ENCODE measurements around the gene COL6A3. TPM values are rescaled to one million over a fixed set of nuclear protein-coding genes. Genes with fewer than 3 reads are reported as not detected.
A peak's percentile ranks its signal among the peaks of the same experiment; 100 is the strongest.

COL6A3 gene
- total RNA-seq, 1 experiment from 2014 or later, result 0.05 TPM

DNA sequence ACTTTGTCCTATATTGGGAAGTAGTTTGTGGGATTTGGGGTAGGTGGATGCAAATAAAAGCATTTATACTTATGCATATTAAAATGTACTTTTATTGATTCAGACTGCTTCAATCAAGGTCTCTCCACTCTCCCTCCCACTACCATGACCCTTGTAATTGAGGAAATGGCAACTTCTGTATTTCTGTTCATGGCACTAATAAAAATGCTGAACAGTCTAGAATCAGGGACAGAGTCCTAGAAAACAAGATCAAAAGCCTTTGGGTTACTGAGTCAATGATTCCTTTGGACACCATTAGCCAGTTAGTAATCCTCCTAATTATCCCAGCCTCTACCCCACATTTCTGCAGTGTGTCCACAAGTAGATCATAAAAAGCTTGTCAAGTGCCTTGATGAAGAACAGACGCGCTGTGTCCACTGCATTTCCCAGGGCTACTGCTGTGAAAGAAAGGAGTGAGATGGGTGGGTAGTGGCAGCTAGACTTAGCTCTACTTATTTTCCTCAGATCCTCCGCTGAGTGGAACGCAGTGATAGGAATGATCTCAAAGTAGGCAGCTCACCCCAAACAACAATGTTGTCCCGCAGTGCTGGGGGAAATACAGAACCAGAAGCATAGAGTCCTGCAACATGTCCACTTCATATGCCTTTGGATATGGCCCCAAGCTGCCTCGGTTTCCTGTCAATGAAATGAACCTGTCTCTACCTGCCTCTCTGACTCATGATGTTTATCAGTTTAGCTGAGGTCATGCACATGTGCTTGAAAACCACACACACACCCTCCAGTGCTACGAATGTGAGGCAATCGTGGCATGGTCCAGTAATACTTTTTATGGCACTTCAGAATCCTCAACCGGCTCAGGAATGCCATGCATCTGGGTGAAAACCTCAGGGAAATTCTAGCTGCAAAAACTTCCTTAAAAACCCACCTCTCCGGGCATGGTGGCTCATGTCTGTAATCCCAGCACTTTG is 115.5 kb downstream of the COL6A3 start:
- in situ Hi-C loops (cut with HindIII; ENCODE audit: low pct_unique_long_range_greater_than_20kb, low sequenced_read_pairs), result no loop called here
- DNase-seq (ENCODE audit: low read depth, low spot score), result no peak

DNA sequence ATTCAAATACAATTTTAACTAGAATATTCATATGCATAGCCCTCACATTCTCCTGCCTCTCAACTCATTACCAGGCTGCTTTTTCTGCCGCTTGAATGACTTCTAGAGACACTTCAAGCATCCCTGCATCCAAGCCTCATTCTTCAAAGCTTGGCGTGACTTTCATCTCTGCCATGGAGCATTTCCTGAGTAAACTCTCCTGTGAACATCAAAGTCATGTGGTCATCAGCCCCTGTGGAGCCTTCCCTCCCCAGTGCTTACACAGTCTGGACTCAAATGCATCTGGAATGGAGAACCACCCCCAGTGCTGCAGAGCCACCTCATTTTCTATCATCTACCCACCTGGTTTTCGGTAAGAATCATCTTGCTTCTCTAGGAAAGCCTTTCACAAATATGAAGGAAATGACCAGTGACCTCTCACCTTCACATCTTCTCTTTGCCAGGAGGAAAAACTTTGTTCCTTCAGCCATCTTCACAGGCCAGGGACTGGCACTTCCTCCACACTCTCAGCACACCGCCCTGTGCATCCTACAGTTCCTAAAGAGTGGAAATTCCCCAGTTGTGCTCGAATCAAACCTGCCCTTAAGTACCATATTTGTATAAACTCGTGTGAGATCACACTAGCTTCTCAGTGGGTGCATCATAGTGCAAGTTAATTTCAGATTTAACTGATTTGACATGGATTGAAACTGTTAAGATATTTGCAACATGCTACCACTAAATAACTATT is 116.4 kb downstream of the COL6A3 start:
- no peak for DNase-seq (ENCODE audit: low read depth, low spot score)

DNA sequence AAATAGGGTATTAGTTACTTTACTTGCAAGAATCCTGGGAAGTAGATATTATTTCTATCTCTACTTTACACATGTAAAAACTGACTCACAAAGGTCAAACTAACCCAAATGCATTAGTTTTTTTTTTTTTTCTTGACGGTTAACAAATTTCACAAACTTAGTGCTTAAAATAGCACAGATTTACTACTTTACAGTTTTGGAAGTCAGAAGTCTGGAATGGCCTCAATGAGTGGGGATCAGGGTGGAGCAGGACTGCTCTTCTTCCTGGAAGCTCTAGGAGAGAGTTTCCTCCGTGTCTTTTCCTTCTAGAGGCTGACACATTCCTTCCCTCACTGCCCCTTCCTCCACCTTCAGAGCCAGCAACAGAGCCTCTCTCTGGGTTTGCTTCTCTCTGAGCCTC is 117.2 kb downstream of the COL6A3 start:
- in situ Hi-C loops (cut with HindIII; ENCODE audit: low pct_unique_long_range_greater_than_20kb, low sequenced_read_pairs), result no loop called here
- no peak for DNase-seq (ENCODE audit: low read depth, low spot score)

More for the DNA sequence above, 116.4 kb downstream of the COL6A3 start:
- in situ Hi-C loops (cut with HindIII; ENCODE audit: low pct_unique_long_range_greater_than_20kb, low sequenced_read_pairs), result no loop called here

DNA sequence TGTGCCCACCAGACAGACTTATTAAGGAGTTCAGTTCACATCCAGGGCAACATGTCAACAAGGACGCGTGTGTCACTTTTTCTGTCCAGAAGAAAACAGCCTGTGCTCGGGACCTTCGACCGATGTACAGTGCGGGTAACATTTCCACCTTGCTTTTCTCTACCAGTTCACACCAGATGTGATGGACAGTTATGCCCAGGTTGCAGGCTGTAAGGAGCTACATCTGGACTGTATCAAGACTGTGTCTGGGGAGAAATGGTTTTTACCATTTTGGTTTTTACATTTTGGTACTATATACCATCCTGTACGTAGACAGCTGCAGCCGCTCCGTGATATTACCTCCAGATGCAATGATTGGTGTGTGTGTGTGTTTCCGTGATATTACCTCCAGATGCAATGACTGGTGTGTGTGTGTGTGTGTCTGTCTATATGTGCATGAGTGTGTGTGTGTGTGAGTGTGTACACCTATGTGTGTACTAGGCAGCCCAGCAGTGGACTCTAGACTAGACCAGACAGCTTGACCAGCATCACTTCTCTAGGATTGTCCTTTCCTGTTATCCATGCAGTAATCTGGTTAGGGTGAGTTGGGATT is 118.0 kb downstream of the COL6A3 start:
- no peak for DNase-seq (ENCODE audit: low read depth, low spot score)
- in situ Hi-C loops (cut with HindIII; ENCODE audit: low pct_unique_long_range_greater_than_20kb, low sequenced_read_pairs), result no loop called here

DNA sequence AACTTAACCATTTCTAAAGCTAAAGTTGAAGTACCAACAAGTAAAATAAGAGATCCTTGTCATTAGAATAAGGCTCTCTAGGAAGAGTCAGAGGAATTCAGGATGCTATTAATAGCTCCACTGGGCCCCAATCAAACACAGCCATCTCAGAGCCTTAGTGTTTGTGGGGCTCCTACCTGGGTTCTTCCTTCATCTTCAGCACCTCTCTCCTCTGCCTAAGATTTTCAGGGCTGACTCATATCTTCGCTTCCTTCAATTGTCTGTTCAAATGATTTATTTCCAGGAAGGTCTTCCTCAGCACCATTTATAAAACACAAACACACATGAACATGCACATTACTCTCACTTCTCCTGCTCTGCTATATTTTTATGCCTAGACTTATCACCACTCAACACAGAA is 119.5 kb downstream of the COL6A3 start:
- in situ Hi-C loops (cut with HindIII; ENCODE audit: low pct_unique_long_range_greater_than_20kb, low sequenced_read_pairs), result no loop called here
- no peak for DNase-seq (ENCODE audit: low read depth, low spot score)

DNA sequence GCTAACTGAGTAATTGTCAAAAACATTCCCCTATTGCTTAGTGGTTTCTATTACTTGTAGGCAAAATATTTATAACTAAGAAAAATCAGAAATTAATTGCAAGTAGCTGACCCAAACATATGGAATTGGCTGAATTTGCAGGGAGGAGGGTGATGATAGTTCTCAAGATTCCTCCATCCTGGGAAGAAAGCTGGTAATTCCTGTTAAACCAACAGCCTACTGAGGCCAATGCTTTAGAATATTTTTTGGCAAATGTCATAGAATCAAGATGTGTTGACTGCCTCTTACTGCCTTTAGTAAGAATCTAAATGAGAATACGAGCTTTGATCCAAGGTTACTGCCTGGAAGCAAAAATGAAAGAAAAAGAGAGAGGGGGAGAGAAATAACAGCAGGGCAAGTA is 120.0 kb downstream of the COL6A3 start:
- in situ Hi-C loops (cut with HindIII; ENCODE audit: low pct_unique_long_range_greater_than_20kb, low sequenced_read_pairs), result no loop called here
- no peak for DNase-seq (ENCODE audit: low read depth, low spot score)

DNA sequence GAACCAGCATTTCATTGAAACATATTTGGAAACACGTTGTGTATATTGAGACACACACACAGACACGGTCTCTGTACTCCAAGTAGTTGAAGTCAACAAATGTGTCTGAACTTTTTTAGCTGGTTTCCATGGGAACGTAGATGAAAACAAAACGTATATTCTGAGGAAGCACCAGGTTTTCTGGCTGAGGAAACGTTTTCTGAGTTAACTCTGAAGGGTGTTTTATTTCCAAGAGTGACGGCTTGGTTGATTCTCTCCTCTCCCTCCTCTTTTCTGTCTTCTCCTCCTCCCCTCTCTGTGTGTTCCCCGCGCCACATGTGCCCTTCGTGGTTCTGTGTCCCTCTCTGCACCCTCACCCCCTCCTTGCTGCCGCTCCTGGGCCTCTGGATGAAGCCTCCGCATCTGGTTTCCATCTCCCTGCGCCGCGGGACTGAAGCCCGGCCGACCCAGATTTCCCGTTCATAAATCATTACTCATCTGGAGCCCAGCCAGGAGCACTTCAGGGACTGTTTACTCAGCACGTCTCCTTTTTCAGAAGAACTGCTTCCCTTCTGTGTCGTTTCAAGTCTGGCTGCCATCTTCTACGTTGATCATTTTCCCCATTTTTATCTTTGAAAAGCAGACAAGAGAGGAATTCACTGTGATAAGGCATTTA is 122.7 kb downstream of the COL6A3 start:
- peak; percentile 46 for DNase-seq (ENCODE audit: low read depth, low spot score)
- in situ Hi-C loops (cut with HindIII; ENCODE audit: low pct_unique_long_range_greater_than_20kb, low sequenced_read_pairs), result no loop called here

DNA sequence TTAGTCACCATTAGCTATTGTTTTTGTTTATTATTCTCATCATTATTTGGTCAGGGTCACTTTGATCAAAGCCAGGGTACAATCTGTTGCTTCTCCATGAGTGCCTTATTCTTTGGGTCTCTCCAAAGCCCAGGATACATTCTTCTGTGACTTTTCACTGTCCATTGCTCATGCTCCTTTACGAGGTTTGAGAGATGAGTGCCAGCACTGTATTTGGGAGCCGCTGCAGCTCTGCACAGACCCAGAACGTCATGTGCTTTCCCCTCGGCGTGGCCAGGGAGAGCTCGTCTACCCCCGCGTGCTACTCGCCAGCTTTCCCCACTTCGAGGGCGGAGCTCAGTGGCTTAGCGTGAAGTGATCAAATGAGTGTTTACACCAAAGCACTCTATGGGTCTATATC is 123.7 kb downstream of the COL6A3 start:
- in situ Hi-C loops (cut with HindIII; ENCODE audit: low pct_unique_long_range_greater_than_20kb, low sequenced_read_pairs), result no loop called here
- no peak for DNase-seq (ENCODE audit: low read depth, low spot score)

DNA sequence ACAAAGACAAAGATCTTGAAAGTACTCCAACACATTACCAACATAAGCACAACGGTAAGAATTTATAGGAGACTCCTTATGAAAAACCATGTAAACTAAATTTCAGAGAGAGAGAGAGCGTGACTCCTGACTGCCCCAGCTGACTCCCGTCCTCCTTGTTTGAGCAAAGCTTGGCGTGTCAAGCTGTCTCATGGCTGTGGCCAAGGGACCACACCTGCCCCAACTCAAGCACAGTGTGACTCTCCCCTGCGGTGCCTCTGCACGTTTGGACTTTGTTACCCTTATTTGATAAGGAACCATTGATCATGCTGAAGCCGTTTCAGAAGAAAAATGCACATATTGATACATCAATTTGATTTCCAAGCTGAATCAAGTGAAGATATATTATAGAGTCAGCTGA is 124.8 kb downstream of the COL6A3 start:
- DNase-seq (ENCODE audit: low read depth, low spot score), result no peak
- in situ Hi-C loops (cut with HindIII; ENCODE audit: low pct_unique_long_range_greater_than_20kb, low sequenced_read_pairs), result no loop called here

DNA sequence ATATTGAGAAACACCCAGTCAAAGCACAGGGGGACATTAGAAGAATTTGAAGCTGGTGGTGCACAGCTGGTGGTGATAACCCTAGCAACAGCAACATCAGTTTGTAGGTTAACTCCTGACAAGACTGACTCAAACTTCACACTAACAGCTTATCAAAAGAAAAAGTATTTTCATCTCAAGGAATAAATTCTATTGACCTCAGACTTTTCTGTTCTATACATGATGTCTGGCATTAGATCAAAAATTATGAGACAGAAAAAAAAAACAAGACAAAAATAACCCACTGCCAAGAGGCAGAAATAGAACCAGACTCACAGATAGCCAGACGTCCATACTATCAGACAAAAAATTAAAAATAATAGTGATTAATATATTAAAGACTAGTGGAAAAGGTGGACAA is 126.1 kb downstream of the COL6A3 start:
- in situ Hi-C loops (cut with HindIII; ENCODE audit: low pct_unique_long_range_greater_than_20kb, low sequenced_read_pairs), result no loop called here
- no peak for DNase-seq (ENCODE audit: low read depth, low spot score)

DNA sequence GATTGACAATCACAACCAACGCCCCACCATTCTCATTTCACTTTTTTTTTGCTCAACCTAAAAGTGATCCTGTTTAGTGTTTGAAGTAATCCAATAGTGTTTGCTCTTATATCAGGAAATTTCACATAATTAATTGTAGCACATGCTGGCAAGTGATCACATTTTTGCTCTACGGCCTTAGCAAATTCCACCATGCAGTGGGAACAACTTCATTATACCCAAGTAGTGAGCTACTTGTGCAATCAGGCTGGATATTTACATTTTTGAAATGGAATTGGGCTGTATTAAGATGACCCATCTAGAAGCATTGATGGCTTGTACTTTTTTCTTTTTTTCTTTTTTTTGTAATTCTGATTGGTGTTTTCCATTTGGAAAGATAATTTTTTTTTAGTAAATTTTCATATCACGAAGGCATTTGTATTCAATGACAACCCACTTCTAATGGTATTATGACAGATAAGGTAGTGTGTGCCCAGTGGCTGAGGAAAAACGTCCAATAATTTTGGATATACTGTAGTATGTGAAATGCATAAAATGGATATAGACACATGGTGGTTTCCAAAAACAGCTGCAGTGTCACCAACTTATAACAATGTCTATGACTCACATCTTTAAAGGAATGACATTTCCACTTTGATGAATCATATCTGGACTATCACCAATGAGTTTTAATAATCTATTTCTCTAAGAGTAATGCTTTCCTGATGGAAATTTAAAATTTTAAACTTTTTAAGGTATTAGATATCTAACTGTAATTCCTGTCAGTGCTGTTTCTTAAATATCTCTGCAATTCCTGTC is 130.6 kb downstream of the COL6A3 start:
- in situ Hi-C loops (cut with HindIII; ENCODE audit: low pct_unique_long_range_greater_than_20kb, low sequenced_read_pairs), result no loop called here
- DNase-seq (ENCODE audit: low read depth, low spot score), result no peak

DNA sequence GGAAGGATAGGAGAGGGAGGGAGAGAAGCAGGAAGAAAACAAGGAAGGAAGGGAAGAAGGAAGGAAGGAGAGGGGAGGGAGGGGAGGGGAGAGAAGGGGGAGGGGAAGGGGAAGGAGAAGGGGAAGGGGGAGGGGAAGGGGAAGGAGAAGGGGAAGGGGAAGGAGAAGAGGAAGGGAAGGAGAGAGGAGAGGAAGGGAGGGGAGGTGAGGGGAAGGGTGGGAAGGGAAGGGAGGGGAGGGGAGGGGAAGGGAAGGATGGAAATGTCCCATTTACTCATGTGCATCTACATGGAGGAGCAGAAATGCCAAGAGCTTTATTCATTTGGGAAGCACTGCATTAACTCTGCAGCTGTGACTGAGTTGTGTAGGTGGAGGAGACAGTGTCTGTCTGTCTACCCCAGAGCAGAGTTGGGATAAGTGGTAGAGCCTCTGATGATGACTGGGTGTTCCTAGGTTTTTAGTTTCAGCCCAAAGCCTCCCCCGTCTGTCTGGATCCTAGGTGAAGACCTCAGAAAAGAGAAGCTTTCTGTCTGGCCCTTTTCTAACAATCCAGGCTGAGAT is 131.3 kb downstream of the COL6A3 start:
- in situ Hi-C loops (cut with HindIII; ENCODE audit: low pct_unique_long_range_greater_than_20kb, low sequenced_read_pairs), result no loop called here
- DNase-seq (ENCODE audit: low read depth, low spot score), result no peak

DNA sequence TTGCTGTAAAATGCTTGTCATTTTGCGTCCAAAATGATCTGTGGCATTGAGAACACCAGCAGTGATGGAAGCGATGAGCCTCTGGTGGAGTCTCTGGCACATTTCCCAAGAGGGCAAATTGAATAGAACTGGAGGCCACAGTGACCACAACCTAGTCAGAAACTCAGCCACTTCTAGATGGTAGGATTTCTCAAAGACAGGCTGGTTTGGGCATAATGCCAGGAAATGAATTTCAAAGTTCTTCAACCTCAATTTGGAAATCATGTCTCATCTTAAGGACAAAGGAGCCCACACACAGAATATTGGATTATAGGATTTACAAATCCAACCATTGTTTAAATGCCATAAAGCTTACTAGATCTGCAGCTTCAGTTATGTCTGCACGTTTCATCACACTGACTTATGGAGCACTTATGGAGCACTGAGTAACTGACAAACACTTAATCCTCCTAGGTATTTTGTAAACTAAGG is 132.1 kb downstream of the COL6A3 start:
- DNase-seq (ENCODE audit: low read depth, low spot score), result peak; percentile 31
- in situ Hi-C loops (cut with HindIII; ENCODE audit: low pct_unique_long_range_greater_than_20kb, low sequenced_read_pairs), result no loop called here

DNA sequence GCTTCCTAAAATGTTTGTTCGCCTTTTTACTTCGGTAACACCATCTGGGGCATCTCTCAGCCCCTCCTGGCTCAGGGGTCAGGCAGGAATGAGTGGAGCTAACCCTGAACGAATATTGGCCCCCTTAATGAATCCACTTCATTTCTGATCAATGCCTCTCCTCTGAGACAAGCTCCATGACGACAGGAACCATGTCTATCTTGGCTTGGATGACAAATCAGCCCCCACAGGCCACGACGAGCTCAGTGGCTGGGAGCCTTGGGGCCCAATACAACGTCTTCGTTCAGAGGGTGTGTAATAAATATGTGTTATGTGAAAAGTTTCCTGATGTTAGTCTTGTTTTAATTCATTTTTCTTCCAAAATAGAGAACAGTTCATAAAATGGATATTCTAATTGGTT is 133.0 kb downstream of the COL6A3 start:
- DNase-seq (ENCODE audit: low read depth, low spot score), result no peak

DNA sequence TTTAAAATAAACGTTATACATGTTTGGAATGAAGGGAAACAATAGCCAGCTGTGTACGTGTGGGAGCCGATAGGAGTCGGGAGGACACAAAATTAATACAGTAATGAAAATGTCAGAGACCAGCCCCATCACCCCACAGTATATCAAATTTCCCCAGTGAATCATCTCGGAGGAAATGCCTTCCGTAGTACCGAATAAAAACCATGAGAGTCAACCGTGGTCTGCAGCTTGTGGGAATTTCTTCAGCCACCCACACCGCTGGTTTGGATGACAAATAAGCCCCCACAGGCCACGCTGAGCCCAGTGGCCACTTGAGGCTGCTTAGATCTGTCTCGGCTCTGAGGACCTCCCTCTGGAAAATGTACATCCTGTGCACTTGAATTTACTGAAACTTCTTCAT is 133.7 kb downstream of the COL6A3 start:
- in situ Hi-C loops (cut with HindIII; ENCODE audit: low pct_unique_long_range_greater_than_20kb, low sequenced_read_pairs), result no loop called here
- DNase-seq (ENCODE audit: low read depth, low spot score), result no peak

More for the DNA sequence above, 133.0 kb downstream of the COL6A3 start:
- in situ Hi-C loops (cut with HindIII; ENCODE audit: low pct_unique_long_range_greater_than_20kb, low sequenced_read_pairs), result no loop called here

DNA sequence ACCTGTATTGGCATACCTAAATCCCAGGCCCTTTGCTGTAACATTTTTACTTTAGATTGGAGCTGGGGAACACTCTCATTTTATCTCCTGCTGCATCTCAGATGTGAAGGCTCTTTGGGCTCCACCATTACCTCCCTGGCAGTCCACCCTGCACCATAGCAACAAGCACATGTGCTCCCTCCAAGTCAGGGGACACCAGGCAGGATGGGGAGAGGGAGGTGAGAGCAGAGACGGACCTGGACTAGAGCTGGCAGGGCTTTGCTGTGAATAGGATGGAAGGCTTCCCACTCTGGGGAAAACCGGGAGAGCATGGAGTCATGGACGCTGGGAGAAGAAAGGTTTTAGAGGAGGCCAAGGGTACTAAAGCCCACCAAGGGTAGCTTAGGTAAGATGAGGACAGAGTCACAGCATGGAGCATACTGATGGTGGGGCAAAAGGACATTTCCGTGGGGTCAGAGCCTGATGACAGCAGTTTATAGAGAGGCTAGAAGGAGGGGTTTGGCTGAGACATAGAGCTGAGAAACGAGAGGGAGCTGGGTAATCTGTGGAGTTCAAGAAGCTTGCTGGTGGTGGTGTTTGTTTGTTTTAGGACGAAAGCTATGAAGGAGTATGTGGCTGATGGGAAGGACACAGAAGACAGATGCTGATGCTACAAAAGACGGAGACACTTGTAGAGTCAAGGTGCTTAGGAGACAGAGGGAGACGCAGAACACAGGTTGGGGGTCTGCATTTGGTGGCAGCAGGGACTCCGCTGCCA is 134.8 kb downstream of the COL6A3 start:
- in situ Hi-C loops (cut with HindIII; ENCODE audit: low pct_unique_long_range_greater_than_20kb, low sequenced_read_pairs), result no loop called here

More for the DNA sequence above, 134.8 kb downstream of the COL6A3 start:
- no peak for DNase-seq (ENCODE audit: low read depth, low spot score)
